ENCODE measurements around the gene NUB1. TPM values are rescaled to one million over a fixed set of nuclear protein-coding genes. Genes with fewer than 3 reads are reported as not detected.

NUB1 gene
- total RNA-seq, 3 donors from 2014 or later = 25.9 to 26.9 (median 26.5) TPM

GRCh38 chr7:151426441-151426903 lies 84.9 kb downstream of the NUB1 start:
- Mint-ChIP-seq H3K27me3 (ENCODE audit: low read depth) (no peaks in the 10 kb centered on the region), H3K4me3 (no peak overlapping the region), H3K4me1 (ENCODE audit: low read depth) (peaks cover 41% of the 10 kb centered on the region), H3K9me3 (no peaks in the 10 kb centered on the region), H3K36me3 (ENCODE audit: insufficient read depth) (no peaks in the 10 kb centered on the region)
- DNase-seq (no peak), ATAC-seq (no peak)

- H3K27me3 Mint-ChIP-seq (ENCODE audit: low read depth) = no peaks in the 10 kb centered on the region
- no peak overlapping the region for H3K4me3 Mint-ChIP-seq
- H3K36me3 Mint-ChIP-seq (ENCODE audit: insufficient read depth) = no peaks in the 10 kb centered on the region
- DNase-seq (no peak), ATAC-seq (no peak)
- peaks cover 48% of the 10 kb centered on the region for H3K4me1 Mint-ChIP-seq (ENCODE audit: low read depth)
- H3K9me3 Mint-ChIP-seq = no peaks in the 10 kb centered on the region
These were observed 85.5 kb downstream of the NUB1 start for GRCh38 chr7:151426904-151427704.

GRCh38 chr7:151427705-151428377 lies 86.2 kb downstream of the NUB1 start:
- H3K27me3 Mint-ChIP-seq (ENCODE audit: low read depth) = no peaks in the 10 kb centered on the region
- H3K4me3 Mint-ChIP-seq = no peak overlapping the region
- no peaks in the 10 kb centered on the region for H3K36me3 Mint-ChIP-seq (ENCODE audit: insufficient read depth)
- peaks cover 54% of the 10 kb centered on the region for H3K4me1 Mint-ChIP-seq (ENCODE audit: low read depth)
- DNase-seq = no peak
- no peak for ATAC-seq
- H3K9me3 Mint-ChIP-seq = no peaks in the 10 kb centered on the region

Other genes with a start within 250 kb of the NUB1 start
- not detected for gene GBX1, start 174.1 kb upstream of the NUB1 start, total RNA-seq
- gene ASB10, start 154.6 kb upstream of the NUB1 start, total RNA-seq = not detected
- gene H2BK1, start 131.3 kb upstream of the NUB1 start, total RNA-seq = not detected
- 100 to 1,000 TPM; 144 to 151 (median 146) TPM for gene ABCF2, start 114.6 kb upstream of the NUB1 start, total RNA-seq
- gene CHPF2, start 109.3 kb upstream of the NUB1 start, total RNA-seq = 10 to 100 TPM; 51.6 to 66.3 (median 51.8) TPM
- 1 to 10 TPM; 1.7 to 2.5 (median 2.0) TPM for gene SMARCD3, start 93.1 kb upstream of the NUB1 start, total RNA-seq
- gene WDR86, start 68.2 kb downstream of the NUB1 start, total RNA-seq = under 1 TPM; 0.27 to 0.46 (median 0.37) TPM
- gene CRYGN, start 98.3 kb downstream of the NUB1 start, total RNA-seq = not detected
- gene RHEB, start 178.1 kb downstream of the NUB1 start, total RNA-seq = 10 to 100 TPM; 54.9 to 57.4 (median 55.6) TPM

Measured in activated T-cell treated with anti-CD3 and anti-CD28 coated beads, Interleukin-2, amount 50 U/mL, for 4 hours (primary cell).